GM12873 (cell line): ENCODE measurements around the gene GLIPR1.

Experiments
- TF ChIP-seq, protein P1 (sequence below): IDR thresholded peaks from 2 replicates; pipeline ENCODE4 v1.5.1; 2012; ENCODE audit warnings: low read depth, mild to moderate bottlenecking, moderate library complexity, low read length, control low read depth; ENCODE audit not compliant: insufficient read depth; ENCODE audit errors: missing control alignments

Gene GLIPR1

DNA sequence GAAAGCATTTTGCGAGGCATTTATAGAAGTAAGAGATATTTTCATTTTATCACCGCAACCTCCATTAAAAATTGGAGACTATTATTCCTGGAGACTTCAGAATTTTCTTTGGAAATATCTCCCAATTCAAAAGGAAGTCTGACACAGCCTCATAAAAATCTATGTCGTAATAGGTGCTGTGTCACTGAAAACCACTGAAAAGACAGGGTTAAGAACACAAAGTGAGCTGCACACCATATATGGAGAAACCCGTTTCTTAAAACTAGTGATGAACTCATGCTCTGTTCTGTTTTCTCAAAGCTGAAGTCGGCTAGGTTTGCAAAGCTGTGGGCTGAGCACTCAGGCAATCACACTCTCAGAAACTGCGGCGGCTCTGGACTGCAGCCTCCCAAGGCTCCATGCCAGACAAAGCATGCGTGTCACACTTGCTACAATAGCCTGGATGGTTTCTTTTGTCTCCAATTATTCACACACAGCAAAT, at the start of gene GLIPR1:
Gene GLIPR1 (plus strand): TSS at position 287 of the 481 bp plus-strand sequence. CDS start 126 bp downstream, at position 413.
- TF ChIP-seq, protein P1, sequence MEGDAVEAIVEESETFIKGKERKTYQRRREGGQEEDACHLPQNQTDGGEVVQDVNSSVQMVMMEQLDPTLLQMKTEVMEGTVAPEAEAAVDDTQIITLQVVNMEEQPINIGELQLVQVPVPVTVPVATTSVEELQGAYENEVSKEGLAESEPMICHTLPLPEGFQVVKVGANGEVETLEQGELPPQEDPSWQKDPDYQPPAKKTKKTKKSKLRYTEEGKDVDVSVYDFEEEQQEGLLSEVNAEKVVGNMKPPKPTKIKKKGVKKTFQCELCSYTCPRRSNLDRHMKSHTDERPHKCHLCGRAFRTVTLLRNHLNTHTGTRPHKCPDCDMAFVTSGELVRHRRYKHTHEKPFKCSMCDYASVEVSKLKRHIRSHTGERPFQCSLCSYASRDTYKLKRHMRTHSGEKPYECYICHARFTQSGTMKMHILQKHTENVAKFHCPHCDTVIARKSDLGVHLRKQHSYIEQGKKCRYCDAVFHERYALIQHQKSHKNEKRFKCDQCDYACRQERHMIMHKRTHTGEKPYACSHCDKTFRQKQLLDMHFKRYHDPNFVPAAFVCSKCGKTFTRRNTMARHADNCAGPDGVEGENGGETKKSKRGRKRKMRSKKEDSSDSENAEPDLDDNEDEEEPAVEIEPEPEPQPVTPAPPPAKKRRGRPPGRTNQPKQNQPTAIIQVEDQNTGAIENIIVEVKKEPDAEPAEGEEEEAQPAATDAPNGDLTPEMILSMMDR: no peak

DNA sequence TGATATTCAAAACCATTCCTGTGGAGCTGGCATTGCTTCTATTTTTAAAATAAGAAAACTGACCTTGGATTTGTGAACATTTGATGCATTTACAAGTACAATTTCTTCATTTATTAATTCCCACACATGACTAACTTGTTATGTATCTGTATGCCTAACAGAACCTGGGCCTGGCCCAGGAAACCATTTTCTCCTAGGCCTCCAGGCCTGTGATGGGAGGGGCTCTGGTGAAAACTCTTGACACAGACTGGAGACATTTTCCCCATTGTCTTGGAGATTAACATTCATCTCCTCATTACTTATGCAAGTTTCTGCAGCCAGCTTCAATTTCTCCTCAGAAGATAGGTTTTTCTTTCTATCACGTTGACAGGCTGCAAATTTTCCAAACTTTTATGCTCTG, 47.6 kb upstream of the GLIPR1 start:
- TF ChIP-seq, protein P1: no peak

DNA sequence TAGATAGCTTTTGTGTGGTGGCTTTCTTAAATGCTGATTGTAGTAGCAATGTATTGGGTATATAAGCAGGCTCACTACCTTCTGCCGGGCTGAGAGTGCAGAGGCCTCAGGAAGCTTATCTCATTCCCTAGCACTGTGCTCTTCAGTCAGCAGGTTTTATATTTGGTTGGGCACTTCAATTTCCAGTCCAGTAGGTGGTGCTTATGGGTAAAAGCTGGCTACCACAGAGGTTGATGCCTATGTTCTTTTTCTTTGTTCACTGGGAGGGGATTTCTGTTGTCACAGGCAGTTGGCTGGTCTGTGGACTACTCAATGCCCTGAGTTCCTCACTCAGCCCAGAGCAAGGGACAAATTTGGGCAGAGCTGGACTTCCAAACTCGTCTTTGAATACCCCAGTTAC, 43.0 kb upstream of the GLIPR1 start:
- TF ChIP-seq, protein P1: peak; percentile 53

DNA sequence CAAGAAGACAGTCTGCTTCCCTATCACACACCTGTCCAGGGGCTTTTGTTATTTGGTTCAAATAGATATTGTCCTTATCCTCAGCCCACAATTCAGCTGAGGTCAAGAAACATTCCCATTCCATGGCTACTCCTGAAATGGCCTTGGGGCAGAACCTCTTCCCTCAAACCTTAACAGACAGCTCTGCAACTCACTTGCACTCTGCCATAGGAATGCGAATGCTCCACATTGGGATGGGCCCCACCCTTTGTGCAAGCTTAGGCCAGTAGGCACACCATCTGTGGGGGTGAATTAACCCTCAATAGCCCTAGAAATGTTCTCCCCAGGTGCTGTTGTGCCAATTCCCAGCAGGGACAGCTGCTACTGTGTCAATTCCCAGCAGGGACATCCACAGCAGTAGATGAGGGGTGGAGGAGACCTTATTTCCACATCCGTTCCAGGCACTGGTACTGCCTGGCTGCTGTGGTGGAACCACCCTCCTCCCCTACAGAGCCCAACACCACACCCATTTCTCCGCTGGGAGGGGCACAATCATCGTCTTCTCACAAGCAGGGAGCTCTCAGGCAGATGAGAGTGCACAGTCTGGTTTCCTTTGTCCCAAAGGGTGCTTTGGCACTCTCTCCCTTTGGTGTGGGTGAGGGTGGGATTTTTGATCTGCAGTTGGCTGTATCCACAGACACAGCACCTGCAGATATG, 42.3 kb upstream of the GLIPR1 start:
- TF ChIP-seq, protein P1: no peak

DNA sequence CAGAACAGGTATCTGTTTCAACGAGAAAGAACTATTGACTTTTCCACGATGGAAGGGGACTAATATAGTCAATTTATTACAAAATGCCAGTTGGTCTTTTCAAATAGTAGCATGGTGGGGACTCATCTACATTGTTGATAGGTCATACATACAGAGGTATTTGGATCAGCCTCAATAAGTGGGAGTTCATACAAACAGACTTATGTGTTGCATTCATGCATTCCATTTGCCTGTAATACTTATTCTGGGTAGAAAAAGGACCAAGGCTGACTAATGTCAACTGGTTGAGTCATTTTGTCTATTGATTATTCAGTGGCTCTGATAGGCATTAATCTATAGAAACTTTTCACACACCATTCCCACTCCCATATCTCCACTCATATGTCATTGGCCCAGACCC, 41.5 kb upstream of the GLIPR1 start:
- TF ChIP-seq, protein P1: no peak

DNA sequence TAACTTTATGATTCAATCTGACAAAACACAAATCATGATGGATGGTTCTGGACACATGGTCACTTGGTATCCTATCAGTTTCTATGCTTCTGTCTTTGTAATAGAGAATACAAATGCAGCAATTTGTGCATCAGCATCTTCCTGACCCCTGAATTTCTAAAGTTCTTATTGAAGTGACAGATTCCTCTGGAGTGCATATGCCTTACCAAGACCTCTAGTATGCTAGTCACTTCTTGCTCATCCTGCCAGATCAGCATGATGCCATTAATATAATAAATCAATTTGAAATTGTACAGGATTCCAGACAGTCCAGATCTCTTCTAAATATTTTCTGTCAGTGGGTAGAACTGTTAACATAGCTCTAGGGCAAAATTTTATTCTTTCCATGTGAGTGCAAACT, 40.6 kb upstream of the GLIPR1 start:
- TF ChIP-seq, protein P1: no peak

DNA sequence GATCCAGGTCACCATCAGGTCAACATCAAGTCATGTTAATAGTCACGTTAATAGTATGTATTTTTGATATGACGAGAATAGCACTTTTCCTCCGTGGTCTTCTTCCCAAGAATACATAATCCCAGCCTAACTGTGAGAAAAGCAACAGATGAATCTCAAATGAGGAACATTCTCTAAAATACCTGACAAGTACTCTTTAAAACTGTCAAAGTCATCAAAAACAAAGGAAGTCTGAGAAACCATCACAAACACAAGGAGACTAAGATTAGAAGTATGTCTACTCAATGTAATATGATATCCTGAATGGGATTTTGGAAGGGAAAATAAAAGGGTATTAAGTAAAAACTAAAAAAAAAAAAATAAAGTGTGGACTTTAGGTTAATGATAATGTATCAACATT, 36.8 kb upstream of the GLIPR1 start:
- TF ChIP-seq, protein P1: no peak
